ENCODE results near the gene CD300C.

The CD300C gene

GRCh38 chr17:74546586-74546985, 671 bp upstream of the CD300C start:
- no peak overlapping the region for H3K27ac ChIP-seq
- TF ChIP-seq ZFX (IDR thresholded peaks at IDR 0.05) (no peak), CTCF (conservative IDR thresholded peaks at IDR 0.05) (no peak)

GRCh38 chr17:74544991-74545842, 698 bp downstream of the CD300C start:
- no peak overlapping the region for H3K27ac ChIP-seq
- TF ChIP-seq ZFX (IDR thresholded peaks at IDR 0.05) = no peak
- TF ChIP-seq CTCF (conservative IDR thresholded peaks at IDR 0.05) = no peak

GRCh38 chr17:74543891-74544760, 1.8 kb downstream of the CD300C start:
- TF ChIP-seq ZFX (IDR thresholded peaks at IDR 0.05) (no peak), CTCF (conservative IDR thresholded peaks at IDR 0.05) (no peak)
- H3K27ac ChIP-seq = no peak overlapping the region

GRCh38 chr17:74543406-74543805, 2.5 kb downstream of the CD300C start:
- H3K27ac ChIP-seq = no peak overlapping the region
- TF ChIP-seq CTCF (conservative IDR thresholded peaks at IDR 0.05) (no peak), ZFX (IDR thresholded peaks at IDR 0.05) (no peak)

GRCh38 chr17:74542727-74543383, 3.1 kb downstream of the CD300C start:
- no peak overlapping the region for H3K27ac ChIP-seq
- TF ChIP-seq ZFX (IDR thresholded peaks at IDR 0.05) (no peak), CTCF (conservative IDR thresholded peaks at IDR 0.05) (no peak)

- H3K27ac ChIP-seq = no peak overlapping the region
- TF ChIP-seq CTCF (conservative IDR thresholded peaks at IDR 0.05) = no peak
- no peak for TF ChIP-seq ZFX (IDR thresholded peaks at IDR 0.05)
These were observed 3.7 kb downstream of the CD300C start for GRCh38 chr17:74542166-74542565.

Data from C4-2B (cell line).